ENCODE data around the gene PSPC1. TPM values are rescaled to one million over a fixed set of nuclear protein-coding genes. Genes with fewer than 3 reads are reported as not detected.
A peak's percentile ranks its signal among the peaks of the same experiment; 100 is the strongest.
"Not testable (repeated sequence)": the region's sequence is repeated elsewhere in the genome, so short reads cannot be mapped to it uniquely, and the experiment has no call there.

Gene PSPC1
- total RNA-seq, 1 donor from 2014 or later, result 86.7 TPM

DNA sequence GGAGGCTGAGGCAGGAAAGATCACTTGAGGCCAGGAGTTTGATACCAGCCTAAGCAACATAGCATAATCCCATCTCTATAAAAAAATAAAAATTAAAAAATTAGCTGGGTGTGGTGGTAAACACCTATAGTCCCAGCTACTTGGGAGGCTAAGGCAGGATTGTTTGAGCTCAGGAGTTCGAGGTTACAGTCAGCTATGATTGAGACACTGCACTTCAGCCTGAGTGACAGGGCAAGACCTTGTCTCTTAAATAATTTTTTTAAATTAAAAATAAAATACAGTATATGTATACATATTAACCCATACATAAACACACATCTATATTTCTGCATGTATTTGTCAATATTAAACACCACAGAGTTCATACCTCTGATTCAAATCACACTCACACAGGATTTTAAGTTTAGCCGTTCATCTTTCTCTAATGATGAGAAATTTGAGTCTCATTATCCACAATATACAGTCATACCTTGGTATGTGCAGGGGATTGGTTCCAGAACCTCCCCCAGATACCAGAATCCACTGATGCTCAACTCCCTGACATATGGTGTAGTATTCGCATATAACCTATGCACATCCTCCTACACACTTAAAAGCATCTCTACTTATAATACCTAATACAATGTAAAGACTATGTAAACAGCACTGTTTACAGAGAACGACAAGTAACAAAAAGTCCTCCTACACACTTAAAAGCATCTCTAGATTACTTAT, 44.7 kb downstream of the PSPC1 start:
- Mint-ChIP-seq H3K4me3 (no peak overlapping the region), H3K36me3 (peaks cover 40% of the 10 kb centered on the region)
- DNase-seq (ENCODE audit: low spot score in 2 of 2, unreplicated experiment in 2 of 2), result no peak

DNA sequence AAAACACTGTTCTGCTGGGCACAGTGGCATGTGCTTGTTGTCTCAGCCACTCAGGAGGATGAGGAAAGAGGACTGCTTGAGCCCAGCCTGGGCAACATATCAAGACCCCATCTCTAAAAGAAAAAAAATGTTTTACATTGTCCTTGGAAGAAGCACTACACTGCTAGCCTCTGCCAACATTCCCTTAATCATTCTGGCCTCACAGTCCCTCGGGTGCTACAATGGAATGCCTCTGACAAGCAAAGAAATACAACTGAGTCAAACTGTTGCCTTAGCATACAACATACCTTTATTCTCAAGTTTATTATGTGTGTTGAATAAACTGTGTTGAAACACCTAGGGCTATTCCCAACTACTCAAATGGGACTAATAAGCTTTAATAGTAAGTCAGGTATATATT, 56.1 kb downstream of the PSPC1 start:
- DNase-seq (ENCODE audit: low spot score in 2 of 2, unreplicated experiment in 2 of 2), result no peak
- Mint-ChIP-seq H3K27ac (no peak overlapping the region), H3K27me3 (ENCODE audit: low read depth) (no peaks in the 10 kb centered on the region), H3K4me3 (no peak overlapping the region), H3K36me3 (peaks cover 33% of the 10 kb centered on the region), H3K4me1 (peaks cover 4% of the 10 kb centered on the region), H3K9me3 (peaks cover 4% of the 10 kb centered on the region)
- TF ChIP-seq, protein P1, sequence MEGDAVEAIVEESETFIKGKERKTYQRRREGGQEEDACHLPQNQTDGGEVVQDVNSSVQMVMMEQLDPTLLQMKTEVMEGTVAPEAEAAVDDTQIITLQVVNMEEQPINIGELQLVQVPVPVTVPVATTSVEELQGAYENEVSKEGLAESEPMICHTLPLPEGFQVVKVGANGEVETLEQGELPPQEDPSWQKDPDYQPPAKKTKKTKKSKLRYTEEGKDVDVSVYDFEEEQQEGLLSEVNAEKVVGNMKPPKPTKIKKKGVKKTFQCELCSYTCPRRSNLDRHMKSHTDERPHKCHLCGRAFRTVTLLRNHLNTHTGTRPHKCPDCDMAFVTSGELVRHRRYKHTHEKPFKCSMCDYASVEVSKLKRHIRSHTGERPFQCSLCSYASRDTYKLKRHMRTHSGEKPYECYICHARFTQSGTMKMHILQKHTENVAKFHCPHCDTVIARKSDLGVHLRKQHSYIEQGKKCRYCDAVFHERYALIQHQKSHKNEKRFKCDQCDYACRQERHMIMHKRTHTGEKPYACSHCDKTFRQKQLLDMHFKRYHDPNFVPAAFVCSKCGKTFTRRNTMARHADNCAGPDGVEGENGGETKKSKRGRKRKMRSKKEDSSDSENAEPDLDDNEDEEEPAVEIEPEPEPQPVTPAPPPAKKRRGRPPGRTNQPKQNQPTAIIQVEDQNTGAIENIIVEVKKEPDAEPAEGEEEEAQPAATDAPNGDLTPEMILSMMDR (IDR thresholded peaks at IDR 0.05; ENCODE audit: unreplicated experiment), result no peak

More for the DNA sequence above, 44.7 kb downstream of the PSPC1 start:
- no peaks in the 10 kb centered on the region for H3K4me1 Mint-ChIP-seq
- no peaks in the 10 kb centered on the region for H3K27me3 Mint-ChIP-seq (ENCODE audit: low read depth)
- H3K9me3 Mint-ChIP-seq, result no peaks in the 10 kb centered on the region
- H3K27ac Mint-ChIP-seq, result peak overlapping the region; percentile 81
- TF ChIP-seq, protein P1 (IDR thresholded peaks at IDR 0.05; ENCODE audit: unreplicated experiment), result no peak

DNA sequence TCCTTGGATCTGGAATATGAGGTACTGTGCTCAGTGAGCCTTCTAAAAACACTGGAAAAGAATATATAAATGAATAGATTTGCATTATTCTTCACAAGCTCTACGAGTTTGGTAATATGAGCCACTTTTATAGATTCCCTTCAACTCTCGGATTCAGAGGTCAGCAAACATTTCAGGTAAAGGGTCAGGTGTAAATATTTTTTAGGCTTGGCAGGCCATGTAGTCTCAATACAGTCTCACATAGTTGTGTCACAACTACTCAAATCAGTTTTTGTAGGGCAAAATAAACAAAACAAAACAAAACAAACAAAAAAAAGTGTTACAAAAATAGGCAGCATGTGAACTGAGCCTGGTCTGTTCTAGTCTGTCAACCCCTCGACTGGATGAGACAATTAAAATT, 57.4 kb downstream of the PSPC1 start:
- H3K27me3 Mint-ChIP-seq (ENCODE audit: low read depth), result no peaks in the 10 kb centered on the region
- TF ChIP-seq, protein P1 (IDR thresholded peaks at IDR 0.05; ENCODE audit: unreplicated experiment), result no peak
- H3K36me3 Mint-ChIP-seq, result peaks cover 32% of the 10 kb centered on the region
- peaks cover 4% of the 10 kb centered on the region for H3K9me3 Mint-ChIP-seq
- H3K27ac Mint-ChIP-seq, result no peak overlapping the region
- H3K4me1 Mint-ChIP-seq, result peaks cover 4% of the 10 kb centered on the region
- DNase-seq (ENCODE audit: low spot score in 2 of 2, unreplicated experiment in 2 of 2), result no peak
- H3K4me3 Mint-ChIP-seq, result no peak overlapping the region

DNA sequence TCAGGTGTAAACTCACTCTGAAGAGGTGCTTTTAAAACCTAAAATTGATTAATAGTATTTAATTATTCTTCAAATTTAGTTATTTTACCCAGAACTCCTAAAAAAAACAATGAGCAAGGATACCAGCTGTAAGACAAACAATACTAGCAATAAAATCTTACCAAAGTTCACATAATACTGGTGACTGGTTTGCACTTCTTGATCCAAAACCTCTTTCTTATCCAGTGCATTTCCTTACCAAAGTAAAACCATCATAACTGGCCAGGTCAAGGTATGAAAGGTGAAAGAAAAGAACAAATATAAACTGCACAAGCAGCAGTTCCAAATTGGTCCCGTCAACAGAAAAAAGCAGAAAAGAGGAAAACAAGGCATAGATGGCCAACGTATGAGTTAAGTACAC, 62.7 kb downstream of the PSPC1 start:
- Mint-ChIP-seq H3K4me3 (no peak overlapping the region), H3K27me3 (ENCODE audit: low read depth) (no peaks in the 10 kb centered on the region), H3K36me3 (peaks cover 12% of the 10 kb centered on the region), H3K4me1 (peaks cover 4% of the 10 kb centered on the region), H3K27ac (no peak overlapping the region), H3K9me3 (peaks cover 4% of the 10 kb centered on the region)
- TF ChIP-seq, protein P1 (IDR thresholded peaks at IDR 0.05; ENCODE audit: unreplicated experiment), result no peak
- no peak for DNase-seq (ENCODE audit: low spot score in 2 of 2, unreplicated experiment in 2 of 2)

DNA sequence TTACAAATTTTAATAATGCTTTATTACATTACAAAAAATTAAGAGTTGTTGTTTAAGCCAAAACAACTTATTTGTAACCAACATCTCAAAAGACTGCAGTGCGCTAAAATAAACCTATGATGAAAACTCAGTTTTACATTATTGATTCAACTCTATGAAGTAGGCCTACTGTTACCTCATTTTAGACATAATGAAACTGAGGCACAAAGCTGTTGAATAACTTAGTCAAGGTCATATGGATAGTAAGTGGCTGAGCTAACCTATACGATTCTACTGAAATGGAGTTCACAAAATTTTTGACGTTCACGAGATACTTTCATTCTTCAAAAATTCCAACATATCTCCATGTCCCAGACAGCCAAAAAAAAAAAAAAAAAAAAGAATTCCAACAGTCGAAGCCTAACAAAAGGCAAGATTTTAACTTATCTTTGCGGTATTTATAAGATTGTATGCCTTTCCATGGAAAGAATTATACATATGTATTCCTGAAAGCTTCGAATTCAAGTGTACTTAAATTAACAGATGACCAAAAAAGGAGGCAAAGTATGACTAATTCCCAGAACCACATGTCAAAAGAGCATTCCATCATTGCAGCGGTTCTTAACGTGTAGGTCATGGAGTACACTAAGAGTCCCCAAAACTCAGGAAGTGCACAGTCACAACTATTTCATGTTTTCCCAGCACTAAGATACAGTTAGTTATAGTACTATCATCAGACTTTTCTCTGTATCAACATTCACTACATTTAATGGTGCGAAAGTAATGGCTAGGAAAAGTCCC, 69.4 kb downstream of the PSPC1 start:
- TF ChIP-seq, protein P1 (IDR thresholded peaks at IDR 0.05; ENCODE audit: unreplicated experiment), result no peak
- no peak overlapping the region for H3K4me3 Mint-ChIP-seq
- H3K27ac Mint-ChIP-seq, result no peak overlapping the region
- no peaks in the 10 kb centered on the region for H3K4me1 Mint-ChIP-seq
- H3K27me3 Mint-ChIP-seq (ENCODE audit: low read depth), result no peaks in the 10 kb centered on the region
- peaks cover 5% of the 10 kb centered on the region for H3K36me3 Mint-ChIP-seq
- no peak for DNase-seq (ENCODE audit: low spot score in 2 of 2, unreplicated experiment in 2 of 2)
- no peaks in the 10 kb centered on the region for H3K9me3 Mint-ChIP-seq

DNA sequence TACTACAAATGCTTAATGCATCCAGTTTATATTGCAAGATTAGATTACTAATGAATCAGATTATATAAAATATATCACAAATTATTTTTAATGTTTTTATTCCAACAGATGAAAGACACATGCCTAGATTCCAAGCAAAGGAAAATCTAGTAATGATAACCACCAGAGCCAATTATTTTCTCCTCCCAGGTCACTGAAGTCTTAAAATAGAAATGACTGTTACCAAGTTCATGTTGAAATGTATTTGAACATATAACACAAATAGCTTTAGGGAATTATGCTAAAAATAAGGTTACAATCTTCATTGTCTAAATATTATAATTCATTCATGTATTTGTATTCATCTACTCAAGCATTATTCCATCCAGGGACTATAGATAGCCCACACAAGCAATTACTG, 73.0 kb downstream of the PSPC1 start:
- H3K27me3 Mint-ChIP-seq (ENCODE audit: low read depth); H3K9me3 Mint-ChIP-seq; H3K4me3 Mint-ChIP-seq; H3K27ac Mint-ChIP-seq; DNase-seq (ENCODE audit: low spot score in 2 of 2, unreplicated experiment in 2 of 2); H3K36me3 Mint-ChIP-seq; H3K4me1 Mint-ChIP-seq: not testable (repeated sequence)

DNA sequence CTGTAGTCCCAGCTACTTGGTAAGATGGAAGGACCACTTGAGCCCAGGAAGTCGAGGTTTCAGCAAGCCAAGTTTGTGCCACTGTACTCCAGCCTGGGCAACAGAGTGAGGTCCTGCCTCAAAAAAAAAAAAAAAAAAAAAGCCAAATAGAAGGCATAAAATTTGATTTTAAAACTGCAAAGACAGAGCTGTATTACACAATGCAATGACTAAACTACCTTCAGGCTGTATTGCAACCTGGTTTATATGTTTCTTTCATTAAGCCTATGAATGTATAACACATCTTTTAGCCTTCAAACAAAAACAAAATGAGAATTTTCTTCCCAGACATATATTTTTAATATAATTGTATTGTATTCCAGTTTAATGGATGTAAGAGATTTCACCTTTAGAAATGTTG, 73.7 kb downstream of the PSPC1 start:
- peak overlapping the region; percentile 16 for H3K27ac Mint-ChIP-seq
- not testable (repeated sequence) for H3K4me1 Mint-ChIP-seq; H3K4me3 Mint-ChIP-seq; H3K36me3 Mint-ChIP-seq; H3K27me3 Mint-ChIP-seq (ENCODE audit: low read depth); H3K9me3 Mint-ChIP-seq; DNase-seq (ENCODE audit: low spot score in 2 of 2, unreplicated experiment in 2 of 2)

DNA sequence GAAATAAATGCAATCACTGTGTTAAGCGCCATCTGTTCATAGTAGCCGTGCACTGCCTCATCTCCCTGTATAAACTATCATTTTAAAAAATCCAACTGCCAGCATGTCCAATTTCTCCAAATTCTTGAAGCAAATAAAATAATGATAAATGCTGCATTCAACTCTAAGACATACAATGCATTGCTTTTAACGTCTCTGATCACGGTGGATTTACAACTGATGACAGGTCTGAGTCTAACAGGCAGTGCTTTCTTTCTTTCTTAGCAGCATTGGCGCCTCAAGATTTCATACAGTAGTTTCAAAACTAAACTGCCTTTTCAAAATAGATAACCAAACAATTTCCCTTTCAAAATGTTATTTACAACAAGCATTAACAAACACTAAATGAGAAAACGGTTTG, 78.5 kb downstream of the PSPC1 start:
- not testable (repeated sequence) for H3K27me3 Mint-ChIP-seq (ENCODE audit: low read depth); H3K9me3 Mint-ChIP-seq; H3K4me3 Mint-ChIP-seq

DNA sequence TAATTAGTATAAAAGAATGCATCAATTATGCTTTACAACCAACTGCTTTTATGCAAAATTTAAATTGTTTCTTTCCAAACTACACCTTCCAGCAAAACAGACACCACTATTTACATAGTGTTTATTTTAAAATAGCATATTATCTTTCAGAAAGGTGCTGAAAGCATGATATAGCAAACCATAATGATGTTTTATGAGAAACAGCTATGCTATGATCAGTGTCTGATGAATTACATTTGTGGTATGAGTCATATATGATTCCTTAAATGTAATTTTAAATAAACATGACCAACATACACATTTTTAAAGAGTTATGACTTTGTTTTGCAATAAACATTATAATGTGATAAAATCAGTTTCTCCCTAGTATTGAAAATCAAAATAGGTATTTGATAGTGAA, 81.1 kb downstream of the PSPC1 start:
- H3K4me3 Mint-ChIP-seq; H3K27me3 Mint-ChIP-seq (ENCODE audit: low read depth); H3K9me3 Mint-ChIP-seq; DNase-seq (ENCODE audit: low spot score in 2 of 2, unreplicated experiment in 2 of 2); H3K36me3 Mint-ChIP-seq: not testable (repeated sequence)
- Mint-ChIP-seq H3K4me1 (peaks cover 11% of the 10 kb centered on the region), H3K27ac (peak overlapping the region; percentile 54)

More for the DNA sequence above, 78.5 kb downstream of the PSPC1 start:
- not testable (repeated sequence) for H3K27ac Mint-ChIP-seq; DNase-seq (ENCODE audit: low spot score in 2 of 2, unreplicated experiment in 2 of 2); H3K36me3 Mint-ChIP-seq; H3K4me1 Mint-ChIP-seq
